ENCODE measurements around the gene P2RY12.

DNA sequence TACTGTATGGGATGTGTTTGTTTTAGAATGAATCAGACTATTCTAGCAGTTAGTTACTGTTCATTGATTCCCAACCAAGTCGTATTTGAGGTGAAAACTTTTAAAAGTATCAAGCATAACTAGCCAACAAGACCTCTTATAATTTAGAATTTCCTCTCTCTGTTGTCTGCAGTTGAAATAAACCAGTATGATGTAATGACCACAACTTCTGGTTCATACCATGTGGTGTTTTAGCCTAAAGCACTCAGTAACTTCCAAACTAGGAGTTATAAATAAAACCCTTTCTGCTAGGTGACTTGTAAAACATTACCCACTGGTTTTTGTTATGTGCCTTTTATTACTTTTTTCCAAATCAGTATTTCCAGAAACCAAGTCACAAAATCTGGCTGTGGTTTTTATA is 19.8 kb upstream of the P2RY12 start:
- TF ChIP-seq, protein P1, sequence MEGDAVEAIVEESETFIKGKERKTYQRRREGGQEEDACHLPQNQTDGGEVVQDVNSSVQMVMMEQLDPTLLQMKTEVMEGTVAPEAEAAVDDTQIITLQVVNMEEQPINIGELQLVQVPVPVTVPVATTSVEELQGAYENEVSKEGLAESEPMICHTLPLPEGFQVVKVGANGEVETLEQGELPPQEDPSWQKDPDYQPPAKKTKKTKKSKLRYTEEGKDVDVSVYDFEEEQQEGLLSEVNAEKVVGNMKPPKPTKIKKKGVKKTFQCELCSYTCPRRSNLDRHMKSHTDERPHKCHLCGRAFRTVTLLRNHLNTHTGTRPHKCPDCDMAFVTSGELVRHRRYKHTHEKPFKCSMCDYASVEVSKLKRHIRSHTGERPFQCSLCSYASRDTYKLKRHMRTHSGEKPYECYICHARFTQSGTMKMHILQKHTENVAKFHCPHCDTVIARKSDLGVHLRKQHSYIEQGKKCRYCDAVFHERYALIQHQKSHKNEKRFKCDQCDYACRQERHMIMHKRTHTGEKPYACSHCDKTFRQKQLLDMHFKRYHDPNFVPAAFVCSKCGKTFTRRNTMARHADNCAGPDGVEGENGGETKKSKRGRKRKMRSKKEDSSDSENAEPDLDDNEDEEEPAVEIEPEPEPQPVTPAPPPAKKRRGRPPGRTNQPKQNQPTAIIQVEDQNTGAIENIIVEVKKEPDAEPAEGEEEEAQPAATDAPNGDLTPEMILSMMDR (IDR thresholded peaks at IDR 0.05): no peak
- TF ChIP-seq EP300 (IDR thresholded peaks at IDR 0.05) (no peak), POLR2A (IDR thresholded peaks at IDR 0.05) (no peak)
